SU-DHL-6 (cell line): ENCODE data around the gene CHI3L2.

Experiments used
- CTCF ChIP-seq: fragments of 200-600 bp; sonication (generic); IDR thresholded peaks from one replicate; pipeline ENCODE4 v1.5.1; 2017; ENCODE audit warnings: antibody characterized with exemption, mild to moderate bottlenecking, low read length, moderate library complexity; ENCODE audit not compliant: insufficient read depth, poor library complexity, severe bottlenecking
- EZH2phosphoT487 ChIP-seq: fragments of 200-600 bp; sonication (generic), shearing (Covaris generic); conservative IDR thresholded peaks from 2 replicates; pipeline ENCODE4 v1.6.1; 2018; ENCODE audit warnings: mild to moderate bottlenecking, antibody characterized with exemption, low read length, moderate library complexity, mixed read lengths

- TF ChIP-seq CTCF (no peak), EZH2phosphoT487 (no peak)
These were observed 586 bp downstream of the CHI3L2 start for GRCh38 chr1:111227851-111228747.
